Measurements from ENCODE around the gene ZNF236.
"Not testable (repeated sequence)": the region's sequence is repeated elsewhere in the genome, so short reads cannot be mapped to it uniquely, and the experiment has no call there.

The ZNF236 gene

DNA sequence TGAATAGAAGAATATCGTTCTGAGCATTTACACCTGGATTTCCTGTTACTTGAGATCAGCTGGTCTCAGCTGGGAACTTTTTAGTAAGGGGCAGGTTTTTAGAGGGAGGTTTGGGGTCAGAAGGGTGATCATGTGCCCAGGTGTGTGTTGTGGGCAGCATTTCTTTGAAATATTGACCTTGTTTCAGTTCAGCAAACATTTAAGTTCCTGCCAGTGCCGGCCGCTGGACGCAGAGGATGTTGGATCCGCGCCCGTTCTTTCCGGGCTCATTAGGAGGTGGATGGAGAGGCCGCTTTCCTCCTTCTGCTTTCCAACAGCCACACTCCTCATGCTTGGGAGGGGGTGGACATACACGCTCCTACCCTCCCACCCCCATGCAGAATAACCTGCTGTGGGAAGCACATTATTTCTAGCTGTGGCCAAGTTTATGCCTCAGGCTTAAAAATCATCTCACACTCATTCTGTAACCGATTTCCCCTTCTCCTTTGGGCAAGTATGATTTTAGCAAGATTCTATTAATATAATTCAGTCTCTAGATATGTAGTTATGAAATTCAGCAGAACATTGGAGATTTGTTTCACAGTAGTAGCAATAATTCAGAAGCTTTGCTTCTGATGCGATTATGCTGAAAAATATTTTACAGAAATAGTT, 131.4 kb downstream of the ZNF236 start:
- DNase-seq, result peak; percentile 78

DNA sequence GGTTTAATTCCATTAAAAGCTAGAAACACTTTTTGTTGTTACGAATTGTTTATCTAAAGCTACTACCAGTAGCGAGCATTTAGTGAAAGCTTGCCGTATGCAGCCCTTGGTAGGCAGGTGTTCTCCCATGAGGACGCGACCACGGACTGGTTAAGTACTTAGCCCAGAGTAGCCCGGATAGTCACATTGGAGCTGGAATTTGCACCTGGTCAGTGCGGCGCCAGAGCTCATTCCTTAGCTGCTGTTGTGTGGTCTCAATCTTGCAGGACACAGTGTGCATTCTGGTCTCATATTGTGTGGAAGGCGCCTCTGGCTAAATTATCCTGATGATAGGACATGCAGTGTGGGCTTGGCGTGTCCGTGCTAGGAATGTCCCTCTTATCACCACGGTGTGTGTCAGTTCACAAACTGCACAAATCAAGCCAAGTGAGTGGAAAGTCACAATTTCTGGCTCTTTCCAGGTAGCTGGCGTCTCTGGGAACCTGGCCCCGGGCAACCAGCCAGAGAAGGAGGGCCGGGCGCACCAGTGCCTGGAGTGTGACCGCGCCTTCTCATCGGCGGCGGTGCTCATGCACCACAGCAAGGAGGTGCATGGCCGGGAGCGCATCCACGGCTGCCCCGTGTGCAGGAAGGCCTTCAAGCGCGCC, 133.3 kb downstream of the ZNF236 start:
- DNase-seq, result no peak

- no peak for DNase-seq
These were observed 134.3 kb downstream of the ZNF236 start for GRCh38 chr18:76956648-76957047.

DNA sequence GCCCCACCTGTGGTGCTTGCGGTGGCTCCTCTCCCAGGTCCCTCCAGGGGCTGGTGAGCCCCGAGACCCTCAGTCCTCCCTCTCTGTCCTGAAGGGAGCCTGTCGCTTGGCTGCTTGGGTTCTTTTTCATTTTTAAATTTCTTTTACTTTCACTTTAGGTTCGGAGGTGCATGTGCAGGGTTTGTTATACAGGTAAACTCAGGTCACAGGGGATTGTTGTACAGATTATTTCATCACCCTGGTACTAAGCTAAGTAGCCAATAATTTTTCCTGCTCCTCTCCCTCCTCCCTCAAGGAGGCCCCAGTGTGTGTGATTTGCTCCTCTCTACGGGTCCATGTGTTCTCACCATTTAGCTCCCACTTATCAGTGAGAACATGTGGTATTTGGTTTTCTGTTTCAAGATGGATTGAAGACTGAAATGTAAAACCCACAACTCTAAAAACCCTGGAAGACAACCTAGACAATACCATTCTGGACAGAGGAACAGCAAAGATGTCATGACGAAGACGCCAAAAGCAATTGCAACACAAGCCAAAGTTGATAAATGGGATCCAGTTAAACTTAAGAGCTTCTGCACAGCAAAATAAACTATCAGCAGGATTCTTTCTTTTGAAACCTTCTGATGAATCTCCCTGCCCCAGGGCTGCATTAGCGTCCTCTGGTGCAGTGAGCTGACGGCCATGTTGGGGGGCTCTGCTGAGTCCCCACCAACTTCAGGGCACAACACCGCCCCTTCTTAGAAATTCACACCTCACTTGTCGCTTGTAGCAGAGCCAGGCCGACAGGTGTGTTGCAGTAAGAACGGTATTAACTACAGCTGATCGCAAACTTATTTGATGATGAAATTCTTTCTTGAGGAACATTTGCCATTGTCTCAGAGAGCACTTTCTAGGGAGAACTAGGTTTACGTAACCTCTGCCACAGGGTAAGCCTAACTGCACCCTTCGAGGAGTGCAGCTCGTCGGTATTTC, 135.3 kb downstream of the ZNF236 start:
- no peak for DNase-seq

DNA sequence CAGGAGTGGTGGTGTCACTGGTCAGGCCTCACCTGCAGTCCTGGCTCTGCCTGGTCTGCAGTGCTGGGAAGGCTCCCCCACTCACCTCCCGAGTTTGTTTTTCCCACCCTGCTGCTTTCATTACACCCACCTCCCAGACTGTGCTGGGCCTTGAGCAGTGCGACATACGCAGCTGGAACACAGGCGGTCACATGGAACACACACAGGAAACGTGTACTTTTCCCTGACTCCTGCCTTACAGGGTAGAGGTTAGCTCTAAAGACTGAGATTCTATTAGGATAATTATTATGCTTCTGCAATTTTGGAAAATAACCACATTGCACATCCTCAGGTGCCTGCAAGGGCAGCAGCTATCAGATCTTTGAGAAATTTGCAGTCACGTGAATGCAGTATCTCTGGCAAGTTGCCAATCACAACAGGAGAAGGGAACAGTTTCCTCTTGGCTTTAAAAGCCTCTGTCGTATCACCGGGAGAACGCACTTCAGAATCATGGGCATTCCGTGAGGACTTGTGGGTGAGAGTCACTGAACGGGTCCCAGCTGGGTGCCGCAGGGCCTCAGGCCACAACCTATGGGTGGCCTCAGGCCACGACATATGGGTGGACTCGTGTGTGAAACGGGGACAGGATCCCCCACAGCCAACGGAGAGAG, 136.5 kb downstream of the ZNF236 start:
- DNase-seq, result no peak

DNA sequence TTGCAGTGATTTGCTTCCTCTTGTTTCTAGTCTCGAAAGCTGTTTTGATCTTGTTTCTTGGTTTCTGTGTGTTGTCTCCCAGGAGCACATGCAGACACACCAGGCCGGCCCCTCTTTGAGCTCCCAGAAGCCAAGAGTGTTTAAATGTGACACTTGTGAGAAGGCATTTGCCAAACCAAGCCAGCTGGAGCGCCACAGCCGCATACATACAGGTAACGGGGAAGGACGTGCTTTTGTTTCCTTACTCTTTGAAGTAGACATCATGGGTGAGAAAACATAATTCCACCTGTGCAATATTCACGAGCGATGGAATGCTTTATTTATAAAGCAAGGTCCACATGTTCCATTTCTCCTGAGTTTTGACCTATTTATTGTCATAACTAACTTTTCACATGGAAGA, 137.2 kb downstream of the ZNF236 start:
- no peak for DNase-seq

GRCh38 chr18:76960528-76961035, 138.2 kb downstream of the ZNF236 start:
- DNase-seq, result no peak

DNA sequence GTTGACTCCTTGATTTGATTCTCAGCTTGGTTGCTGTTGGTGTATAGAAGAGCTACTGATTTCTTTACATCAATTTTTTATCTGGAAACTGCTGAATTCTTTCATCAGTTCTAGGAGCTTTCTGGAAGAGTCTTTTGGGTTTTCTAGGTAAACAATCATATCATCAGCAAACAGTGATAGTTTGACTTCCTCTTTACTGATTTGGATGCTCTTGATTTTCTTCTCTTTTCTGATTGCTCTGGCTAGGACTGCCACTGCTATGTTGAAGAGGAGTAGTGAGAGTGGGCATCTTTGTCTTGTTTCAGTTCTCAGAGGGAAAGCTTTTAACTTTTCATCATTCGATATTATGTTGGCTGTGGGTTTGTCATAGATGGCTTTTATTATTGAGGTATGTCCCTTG, 140.5 kb downstream of the ZNF236 start:
- no peak for DNase-seq

DNA sequence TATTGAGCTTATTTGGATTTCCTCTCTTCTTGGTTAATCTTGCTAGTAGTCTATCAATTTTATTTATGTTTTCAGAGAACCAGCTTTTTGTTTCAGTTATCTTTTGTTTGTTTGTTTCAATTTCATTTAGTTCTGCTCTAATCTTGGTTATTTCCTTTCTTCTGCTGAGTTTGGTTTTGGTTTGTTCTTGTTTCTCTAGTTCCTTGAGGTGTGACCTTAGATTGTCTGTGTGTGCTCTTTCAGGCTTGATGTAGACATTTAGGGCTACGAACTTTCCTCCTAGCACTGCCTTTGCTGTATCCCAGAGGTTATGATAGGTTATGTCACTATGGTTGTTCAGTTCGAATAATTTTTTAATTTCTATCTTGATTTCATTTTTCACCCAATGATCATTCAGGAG, 141.6 kb downstream of the ZNF236 start:
- no peak for DNase-seq

DNA sequence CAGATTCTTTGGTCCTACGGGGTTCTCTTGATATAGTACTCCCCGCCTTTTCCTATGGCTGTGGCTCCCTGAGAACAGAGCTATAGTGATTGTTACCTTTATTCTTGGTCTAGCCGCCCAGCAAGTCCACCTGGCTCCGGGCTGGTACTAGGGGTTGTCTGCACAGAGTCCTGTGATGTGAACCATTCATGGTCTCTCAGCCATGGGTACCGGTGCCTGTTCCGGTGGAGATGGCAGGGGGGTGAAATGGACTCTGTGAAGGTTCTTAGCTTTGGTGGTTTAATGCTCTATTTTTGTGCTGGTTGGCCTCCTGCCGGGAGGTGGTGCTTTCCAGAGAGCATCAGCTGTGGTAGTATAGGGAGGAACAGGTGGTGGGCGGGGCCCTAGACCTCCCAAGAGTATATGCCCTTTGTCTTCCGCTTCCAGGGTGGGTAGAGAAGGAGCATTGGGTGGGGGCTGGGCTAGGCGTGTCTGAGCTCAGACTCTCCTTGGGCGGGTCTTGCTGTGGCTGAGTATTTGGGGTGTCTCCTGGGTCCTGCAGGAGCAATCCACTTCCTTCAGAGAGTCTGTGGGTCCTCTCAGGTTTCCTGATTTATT, 143.3 kb downstream of the ZNF236 start:
- DNase-seq, result not testable (repeated sequence)

GRCh38 chr18:76967299-76967698, 144.9 kb downstream of the ZNF236 start:
- DNase-seq, result not testable (repeated sequence)

DNA sequence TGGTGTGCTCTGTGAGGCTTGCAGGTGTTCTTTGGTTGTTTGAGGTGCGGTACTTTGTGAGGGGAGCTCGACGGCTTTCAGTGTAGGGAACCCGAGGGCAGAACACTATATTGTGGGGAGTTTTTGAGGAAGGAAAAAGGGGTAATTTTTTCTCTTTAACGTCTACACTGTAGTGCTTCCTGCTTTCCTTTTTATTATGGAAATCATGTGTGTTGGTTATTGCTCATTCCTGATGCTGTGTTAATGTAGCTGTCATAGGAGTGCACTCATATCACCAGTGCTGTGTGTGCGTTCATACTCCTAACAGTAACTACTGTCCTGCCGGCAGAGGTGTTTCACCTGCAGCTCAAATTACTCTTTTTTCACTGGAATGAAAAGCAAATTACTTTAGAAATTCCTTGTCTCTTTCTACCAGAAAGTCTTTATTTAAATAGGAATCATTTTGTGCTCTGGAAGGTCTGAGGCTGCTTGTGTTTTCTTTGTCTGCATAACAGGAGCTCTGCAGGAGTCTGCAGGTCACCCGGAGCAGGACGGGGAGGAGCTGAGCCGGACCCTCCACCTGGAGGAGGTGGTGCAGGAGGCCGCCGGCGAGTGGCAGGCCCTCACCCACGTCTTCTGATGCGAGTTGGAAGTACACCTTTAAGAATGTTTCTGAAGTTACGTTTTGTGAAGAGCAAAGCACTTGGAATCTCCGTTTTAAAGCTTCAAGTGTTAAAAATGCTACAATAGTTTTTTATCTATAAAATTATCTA, 145.5 kb downstream of the ZNF236 start:
- DNase-seq, result no peak

- no peak for DNase-seq
These were observed 148.6 kb downstream of the ZNF236 start for GRCh38 chr18:76970770-76971559.

- DNase-seq, result no peak
These were observed 149.9 kb downstream of the ZNF236 start for GRCh38 chr18:76972241-76972640.

DNA sequence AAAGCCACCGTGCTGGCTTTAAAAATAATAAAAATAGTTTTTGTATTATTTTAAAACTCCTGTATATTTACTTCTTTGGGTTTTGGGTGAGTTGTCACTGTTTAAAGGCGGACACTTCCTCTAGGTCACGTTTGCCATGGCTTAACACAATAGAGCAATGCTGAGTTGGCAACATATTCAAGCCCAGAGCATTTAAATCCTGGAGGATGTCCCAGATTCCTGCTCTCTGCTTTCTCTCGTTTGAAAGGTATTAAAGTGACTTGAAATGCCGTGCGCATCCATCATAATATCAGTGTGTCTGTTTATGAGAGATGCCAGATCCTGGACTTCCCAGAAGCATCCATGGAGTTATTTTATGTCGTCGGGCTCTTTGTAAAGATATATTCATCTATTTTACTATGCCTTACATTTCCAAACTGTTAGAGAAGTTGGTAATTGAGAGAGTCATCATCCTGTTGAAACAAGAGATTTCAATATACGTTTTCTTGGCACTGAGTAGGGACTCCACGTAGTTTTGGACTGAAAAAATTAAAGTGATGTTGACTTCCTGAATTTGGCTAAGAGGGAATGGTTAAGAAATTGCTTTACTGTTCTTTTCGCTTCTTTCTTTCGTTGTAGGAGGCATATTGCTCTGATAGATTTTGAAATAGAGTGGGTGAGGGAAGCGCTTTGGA, 150.6 kb downstream of the ZNF236 start:
- no peak for DNase-seq

GRCh38 chr18:76973520-76974266, 151.3 kb downstream of the ZNF236 start:
- no peak for DNase-seq

- no peak for DNase-seq
These were observed 152.0 kb downstream of the ZNF236 start for GRCh38 chr18:76974386-76974785.

- no peak for DNase-seq
These were observed 153.3 kb downstream of the ZNF236 start for GRCh38 chr18:76975577-76976110.

DNA sequence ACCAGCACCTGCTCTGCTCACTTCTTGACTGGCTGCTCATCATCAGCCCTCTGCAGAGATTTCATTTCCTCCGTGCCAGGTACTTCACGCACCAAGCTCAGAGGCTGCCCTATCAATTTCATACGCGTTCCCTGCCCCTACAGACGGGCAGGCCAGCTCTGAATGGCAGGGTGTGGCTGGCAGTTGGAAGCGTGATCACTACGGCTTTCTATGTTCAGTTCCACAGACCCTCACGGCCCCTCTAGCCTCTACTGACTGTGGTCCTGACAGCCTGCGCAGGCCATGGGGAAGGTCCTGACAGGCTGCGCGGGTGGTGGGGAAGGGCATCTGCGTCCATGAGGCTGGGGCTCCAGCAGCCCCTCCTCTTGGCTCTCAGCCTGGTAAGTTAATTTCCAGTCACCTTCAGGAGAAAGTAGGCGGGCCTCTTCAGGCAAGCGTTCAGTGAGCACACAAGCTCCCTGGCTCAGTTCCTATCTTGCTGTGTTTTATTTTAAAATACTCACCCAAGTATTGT, 154.8 kb downstream of the ZNF236 start:
- no peak for DNase-seq

Measured in femur (tissue), 1 donor.